GM12878 (cell line): Measurements from ENCODE around the gene RIPPLY3. TPM values are rescaled to one million over a fixed set of nuclear protein-coding genes. Genes with fewer than 3 reads are reported as not detected.

Source experiments
- ATAC-seq: fragments of 200-7000 bp; cut with Tn5 transposase; 3 replicates; pipeline ENCODE4 v1.9.1; 2020; ENCODE audit warnings: mild to moderate bottlenecking, moderate library complexity
- BruUV-seq: library from RNA; stranded (reverse); fragments of 400-500 nt; replicated peaks from 2 replicates; lab custom pipeline; 2021; lab: Mats Ljungman, UMichigan
- CTCF ChIA-PET: fragments of 300-600 bp; sonication (Branson Sonifier 250); formaldehyde crosslinking; extraction: SDS; loops from one replicate; lab custom pipeline; 2021; ENCODE audit warnings: inconsistent platforms; lab: Yijun Ruan, JAX
- POLR2A ChIA-PET: fragments of 350-600 bp; formaldehyde crosslinking; extraction: SDS; loops from one replicate; lab custom pipeline; 2021; ENCODE audit warnings: inconsistent platforms; lab: Charles Lee
- RAD21 ChIA-PET: fragments of 300-600 bp; sonication (Branson Sonifier 250); formaldehyde crosslinking; loops from one replicate; lab custom pipeline; 2023; ENCODE audit warnings: antibody characterized with exemption; ENCODE audit not compliant: unreplicated experiment; lab: Charles Lee
- SMC1A ChIA-PET: fragments of 300-600 bp; sonication (Branson Sonifier 250); formaldehyde crosslinking; loops from one replicate; lab custom pipeline; 2023; ENCODE audit not compliant: unreplicated experiment, uncharacterized antibody; lab: Charles Lee
- DNase-seq: peaks from one replicate; pipeline ENCODE4 v3.0.0-alpha.2; 2011; ENCODE audit warnings: low read depth, low spot score
- FAIRE-seq: peaks from 3 replicates; lab custom pipeline; 2011; peaks lifted over from hg19 to GRCh38; lab: Jason Lieb, UNC
- H2AFZ ChIP-seq: 2 replicates; pipeline ENCODE4 v1.6.0; 2011; ENCODE audit warnings: low read depth, low read length, control low read depth; ENCODE audit not compliant: control insufficient read depth
- H3K27ac ChIP-seq: 2 replicates; pipeline ENCODE4 v1.5.1; 2011; ENCODE audit warnings: control low read depth; ENCODE audit not compliant: control insufficient read depth, insufficient read depth
- H3K27me3 ChIP-seq, 2 experiments: replicated peaks in 1 of 2; 2 replicates each; pipeline versions ENCODE4 v1.6.0 to v1.6.1; 2011; ENCODE audit warnings: low read length in 1 of 2; ENCODE audit not compliant: control insufficient read depth in 2 of 2, insufficient read depth in 2 of 2
- H3K36me3 ChIP-seq, 2 experiments: 2 replicates each; pipeline ENCODE4 v1.5.1; 2011; ENCODE audit warnings: low read length in 1 of 2; ENCODE audit not compliant: control insufficient read depth in 2 of 2, insufficient read depth in 2 of 2
- H3K4me1 ChIP-seq: 2 replicates; pipeline ENCODE4 v1.6.1; 2011; ENCODE audit warnings: mild to moderate bottlenecking, low read length, moderate library complexity, mixed read lengths; ENCODE audit not compliant: control insufficient read depth, insufficient read depth
- H3K4me2 ChIP-seq: 2 replicates; pipeline ENCODE4 v1.6.0; 2011; ENCODE audit warnings: control low read depth; ENCODE audit not compliant: control insufficient read depth, insufficient read depth
- H3K4me3 ChIP-seq: fragments of 200-600 bp; sonication (generic); 2 replicates; pipeline ENCODE4 v1.5.1; 2016
- H3K79me2 ChIP-seq: 2 replicates; pipeline ENCODE4 v1.6.0; 2011; ENCODE audit warnings: low read length; ENCODE audit not compliant: control insufficient read depth, insufficient read depth
- H3K9ac ChIP-seq: 2 replicates; pipeline ENCODE4 v1.8.0; 2011; ENCODE audit warnings: low read length, control low read depth, mixed read lengths; ENCODE audit not compliant: control insufficient read depth, insufficient read depth
- H3K9me3 ChIP-seq: replicated peaks from 3 replicates; pipeline ENCODE4 v1.5.1; 2011; ENCODE audit warnings: mild to moderate bottlenecking, low read length; ENCODE audit not compliant: control insufficient read depth, insufficient read depth
- H4K20me1 ChIP-seq: 2 replicates; pipeline ENCODE4 v1.6.0; 2011; ENCODE audit not compliant: control insufficient read depth, insufficient read depth
- ASH2L ChIP-seq: fragments of 300-600, 200-600 bp; sonication (generic); IDR thresholded peaks from 2 replicates; pipeline ENCODE4 v1.6.1; 2017; ENCODE audit warnings: low read depth, mild to moderate bottlenecking, borderline replicate concordance
- BHLHE40 ChIP-seq, 2 experiments: fragments of 450-650 bp in 1 of 2; IDR thresholded peaks; 2 replicates each; pipeline ENCODE4 v1.6.1; 2011 to 2017; ENCODE audit warnings: low read depth in 2 of 2, borderline replicate concordance in 1 of 2, improper control_type of control experiment in 1 of 2, low read length in 1 of 2, mild to moderate bottlenecking in 1 of 2
- CEBPB ChIP-seq, 2 experiments: fragments of 150-350 bp in 1 of 2; IDR thresholded peaks; 2 replicates each; pipeline ENCODE4 v1.6.1; 2012 to 2014; ENCODE audit warnings: low read depth in 2 of 2, low read length in 2 of 2, borderline replicate concordance in 1 of 2, inconsistent platforms in 1 of 2
- GABPA ChIP-seq: IDR thresholded peaks from 2 replicates; pipeline ENCODE4 v1.6.1; 2014; ENCODE audit warnings: antibody characterized with exemption, low read depth, mild to moderate bottlenecking, inconsistent platforms
- JUNB ChIP-seq: IDR thresholded peaks from 2 replicates; pipeline ENCODE4 v1.6.1; 2016; ENCODE audit warnings: antibody characterized with exemption, mild to moderate bottlenecking
- NR2C1 ChIP-seq: fragments of 450-650 bp; IDR thresholded peaks from 2 replicates; pipeline ENCODE4 v1.6.1; 2017; ENCODE audit warnings: antibody characterized with exemption, mild to moderate bottlenecking, moderate library complexity
- RAD21 ChIP-seq: IDR thresholded peaks from 2 replicates; pipeline ENCODE4 v1.6.1; 2011; ENCODE audit warnings: mild to moderate bottlenecking, low read depth, low read length, moderate library complexity; ENCODE audit not compliant: insufficient read depth
- RCOR1 ChIP-seq: conservative IDR thresholded peaks from 2 replicates; pipeline ENCODE4 v1.6.1; 2012; ENCODE audit warnings: low read depth, low read length, improper control_type of control experiment
- RUNX3 ChIP-seq: IDR thresholded peaks from 2 replicates; pipeline ENCODE4 v1.6.1; 2012; ENCODE audit warnings: low read length, inconsistent platforms
- WRNIP1 ChIP-seq: IDR thresholded peaks from 2 replicates; pipeline ENCODE4 v1.6.1; 2011; ENCODE audit warnings: low read depth, low read length, improper control_type of control experiment, borderline replicate concordance
- ZNF207 ChIP-seq: fragments of 450-650 bp; IDR thresholded peaks from 2 replicates; pipeline ENCODE4 v1.6.1; 2014; ENCODE audit warnings: antibody characterized with exemption, mild to moderate bottlenecking, borderline replicate concordance
- ZNF622 ChIP-seq: fragments of 450-650 bp; IDR thresholded peaks from 2 replicates; pipeline ENCODE4 v1.6.1; 2017; ENCODE audit warnings: mild to moderate bottlenecking, inconsistent platforms
- WGBS: methylation state at CpG from one replicate; pipeline ENCODE4 v1.1.6; 2016; ENCODE audit warnings: low lambda C conversion rate; ENCODE audit not compliant: insufficient replicate concordance, insufficient coverage; ENCODE audit errors: missing lambda C conversion rate; 5-methylcytosine and 5-hydroxymethylcytosine counted together
- in situ Hi-C: fragments of 300-500 bp; cut with MboI; formaldehyde crosslinking; loops from 9 replicates; pipeline ENCODE4 v1.14.3; 2018; ENCODE audit warnings: mixed read lengths
- intact Hi-C: fragments of 100-400 bp; cut with micrococcal nuclease; formaldehyde crosslinking; loops from one replicate; pipeline ENCODE4 v1.14.2; 2022; ENCODE audit not compliant: unreplicated experiment
- polyA plus RNA-seq, 11 experiments: library from polyadenylated mRNA; depleted of rRNA in 4 of 11; unstranded in 6 of 11; stranded (reverse) in 5 of 11; fragments of >200 nt; fragmentation: Nextera tagmentation in 4 of 11; fragmentation: Illumina TruSeq in 1 of 11; extraction: Ambion mirVana in 4 of 11; extraction: Trizol in 1 of 11; gene quantifications; 1 replicate in 1 of 11; 2 replicates in 10 of 11; pipeline versions ENCODE4 v1.2.1 to v1.2.3, GENCODE V29; 2011 to 2016; ENCODE audit warnings: inconsistent platforms in 2 of 11, missing spikeins in 2 of 11, low read depth in 1 of 11
- total RNA-seq, 4 experiments: library from RNA; depleted of rRNA in 3 of 4; stranded (reverse); fragments of >200 nt in 3 of 4; fragmentation: Illumina TruSeq in 1 of 4; extraction: Trizol in 1 of 4; gene quantifications; 2 replicates each; pipeline versions ENCODE4 v1.2.1 to v1.2.3, GENCODE V29; 2013 to 2021
- TF ChIP-seq, protein P1 (sequence below): fragments of 450-650 bp; IDR thresholded peaks from 2 replicates; pipeline ENCODE4 v1.6.1; 2016; ENCODE audit warnings: mild to moderate bottlenecking
- TF ChIP-seq, protein P2 (sequence below): IDR thresholded peaks from 2 replicates; pipeline ENCODE4 v1.6.1; 2012; ENCODE audit warnings: low read depth, low read length, improper control_type of control experiment
- TF ChIP-seq, protein P3 (sequence below): IDR thresholded peaks from 2 replicates; pipeline ENCODE4 v1.6.1; 2011; ENCODE audit warnings: borderline replicate concordance, low read depth, mild to moderate bottlenecking, moderate library complexity, low read length; ENCODE audit not compliant: insufficient read depth, poor library complexity, severe bottlenecking
- TF ChIP-seq, protein P4 (sequence below): fragments of 450-650 bp; IDR thresholded peaks from 2 replicates; pipeline ENCODE4 v1.6.1; 2017; ENCODE audit warnings: antibody characterized with exemption, mild to moderate bottlenecking, moderate library complexity

Gene RIPPLY3
- total and polyA plus RNA-seq, 10 of the 15 experiments (the other 5 are each of a cell fraction or from before 2014, with no cell fraction given), result not detected

DNA sequence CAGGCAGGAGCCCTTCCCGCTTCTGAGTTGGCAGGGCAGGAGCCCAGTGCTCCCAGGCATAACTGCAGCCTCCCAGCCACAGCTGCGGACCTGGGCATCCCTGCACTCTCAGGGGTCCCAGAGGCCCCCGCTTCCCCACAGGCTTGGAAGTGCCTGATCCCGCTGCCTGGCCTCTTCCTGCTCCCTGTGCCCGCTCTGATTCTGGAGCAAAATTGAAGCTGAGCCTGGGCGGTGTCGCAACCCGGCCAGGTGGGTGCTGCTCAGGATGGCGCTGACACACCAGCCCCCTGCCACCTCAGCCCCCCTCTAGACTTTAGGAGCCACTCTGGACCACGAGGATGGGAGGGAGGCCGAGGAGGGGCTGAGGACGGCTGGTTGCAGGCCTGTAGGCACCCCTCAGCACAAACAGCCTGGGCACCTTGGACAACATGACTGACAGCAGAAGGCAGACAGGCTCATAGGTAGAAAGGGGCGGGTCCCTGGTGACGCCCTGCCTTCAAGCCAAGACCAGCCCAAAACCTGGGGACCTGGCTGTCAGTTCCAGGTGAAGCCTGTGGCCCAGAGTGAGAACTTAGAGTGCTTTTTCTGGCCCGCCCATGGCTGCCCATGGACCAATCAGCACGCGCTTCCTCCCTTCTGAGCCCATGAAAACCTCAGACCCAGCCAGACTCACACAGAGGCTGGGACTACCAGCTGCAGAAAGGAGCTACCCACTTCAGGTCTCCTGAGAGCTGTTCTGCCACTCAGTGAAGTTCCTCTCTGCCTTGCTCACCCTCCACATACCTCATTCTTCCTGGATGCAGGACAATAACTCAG lies 47.3 kb upstream of the RIPPLY3 start:
- ATAC-seq, result no peak
- FAIRE-seq, result no peak
- H3K4me3 ChIP-seq, result no peak overlapping the region
- POLR2A ChIA-PET, result interaction anchor here (0.5 kb wide), 1 partner anchor 521 kb away, joined by 3 read pairs; no protein-coding TSS in a partner anchor
- 94% methylated on average over 17 of the region's 17 CpGs for WGBS
- no peak for DNase-seq
- RAD21 ChIA-PET, result no interaction called here
- CTCF ChIA-PET, result interaction anchor here (1.3 kb wide), 1 partner anchor 17 kb away, joined by 3 read pairs; no protein-coding TSS in a partner anchor
- H4K20me1 ChIP-seq, result no peaks in the 10 kb centered on the region
- no peaks in the 10 kb centered on the region for H3K36me3 ChIP-seq
- no peaks in the 10 kb centered on the region for H3K9me3 ChIP-seq
- H3K27ac ChIP-seq, result no peak overlapping the region
- H3K9ac ChIP-seq, result no peak overlapping the region
- H3K79me2 ChIP-seq, result no peaks in the 10 kb centered on the region
- H3K4me1 ChIP-seq, result no peaks in the 10 kb centered on the region
- intact Hi-C loops (no loop called here), in situ Hi-C loops (no loop called here)
- H3K27me3 ChIP-seq, result no peaks in the 10 kb centered on the region
- no TSS peak for BruUV-seq
- SMC1A ChIA-PET, result no interaction called here
- H2AFZ ChIP-seq, result no peak overlapping the region
- H3K4me2 ChIP-seq, result no peak overlapping the region
- TF ChIP-seq GABPA (no peak), RUNX3 (no peak), WRNIP1 (no peak), NR2C1 (no peak), RAD21 (no peak), ZNF622 (no peak), ZNF207 (no peak), ASH2L (no peak), RCOR1 (no peak), BHLHE40 (IDR thresholded peaks at IDR 0.05; ENCODE audit: borderline replicate concordance in 1 of 2, low read depth in 2 of 2, low read length in 1 of 2) (no peak), CEBPB (IDR thresholded peaks at IDR 0.05; ENCODE audit: borderline replicate concordance in 1 of 2, low read depth in 2 of 2, low read length in 2 of 2) (no peak), JUNB (no peak)
- TF ChIP-seq, protein P1, sequence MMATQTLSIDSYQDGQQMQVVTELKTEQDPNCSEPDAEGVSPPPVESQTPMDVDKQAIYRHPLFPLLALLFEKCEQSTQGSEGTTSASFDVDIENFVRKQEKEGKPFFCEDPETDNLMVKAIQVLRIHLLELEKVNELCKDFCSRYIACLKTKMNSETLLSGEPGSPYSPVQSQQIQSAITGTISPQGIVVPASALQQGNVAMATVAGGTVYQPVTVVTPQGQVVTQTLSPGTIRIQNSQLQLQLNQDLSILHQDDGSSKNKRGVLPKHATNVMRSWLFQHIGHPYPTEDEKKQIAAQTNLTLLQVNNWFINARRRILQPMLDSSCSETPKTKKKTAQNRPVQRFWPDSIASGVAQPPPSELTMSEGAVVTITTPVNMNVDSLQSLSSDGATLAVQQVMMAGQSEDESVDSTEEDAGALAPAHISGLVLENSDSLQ, result no peak
- TF ChIP-seq, protein P2, sequence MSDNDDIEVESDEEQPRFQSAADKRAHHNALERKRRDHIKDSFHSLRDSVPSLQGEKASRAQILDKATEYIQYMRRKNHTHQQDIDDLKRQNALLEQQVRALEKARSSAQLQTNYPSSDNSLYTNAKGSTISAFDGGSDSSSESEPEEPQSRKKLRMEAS, result no peak
- TF ChIP-seq, protein P3, sequence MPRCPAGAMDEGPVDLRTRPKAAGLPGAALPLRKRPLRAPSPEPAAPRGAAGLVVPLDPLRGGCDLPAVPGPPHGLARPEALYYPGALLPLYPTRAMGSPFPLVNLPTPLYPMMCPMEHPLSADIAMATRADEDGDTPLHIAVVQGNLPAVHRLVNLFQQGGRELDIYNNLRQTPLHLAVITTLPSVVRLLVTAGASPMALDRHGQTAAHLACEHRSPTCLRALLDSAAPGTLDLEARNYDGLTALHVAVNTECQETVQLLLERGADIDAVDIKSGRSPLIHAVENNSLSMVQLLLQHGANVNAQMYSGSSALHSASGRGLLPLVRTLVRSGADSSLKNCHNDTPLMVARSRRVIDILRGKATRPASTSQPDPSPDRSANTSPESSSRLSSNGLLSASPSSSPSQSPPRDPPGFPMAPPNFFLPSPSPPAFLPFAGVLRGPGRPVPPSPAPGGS, result no peak
- TF ChIP-seq, protein P4, sequence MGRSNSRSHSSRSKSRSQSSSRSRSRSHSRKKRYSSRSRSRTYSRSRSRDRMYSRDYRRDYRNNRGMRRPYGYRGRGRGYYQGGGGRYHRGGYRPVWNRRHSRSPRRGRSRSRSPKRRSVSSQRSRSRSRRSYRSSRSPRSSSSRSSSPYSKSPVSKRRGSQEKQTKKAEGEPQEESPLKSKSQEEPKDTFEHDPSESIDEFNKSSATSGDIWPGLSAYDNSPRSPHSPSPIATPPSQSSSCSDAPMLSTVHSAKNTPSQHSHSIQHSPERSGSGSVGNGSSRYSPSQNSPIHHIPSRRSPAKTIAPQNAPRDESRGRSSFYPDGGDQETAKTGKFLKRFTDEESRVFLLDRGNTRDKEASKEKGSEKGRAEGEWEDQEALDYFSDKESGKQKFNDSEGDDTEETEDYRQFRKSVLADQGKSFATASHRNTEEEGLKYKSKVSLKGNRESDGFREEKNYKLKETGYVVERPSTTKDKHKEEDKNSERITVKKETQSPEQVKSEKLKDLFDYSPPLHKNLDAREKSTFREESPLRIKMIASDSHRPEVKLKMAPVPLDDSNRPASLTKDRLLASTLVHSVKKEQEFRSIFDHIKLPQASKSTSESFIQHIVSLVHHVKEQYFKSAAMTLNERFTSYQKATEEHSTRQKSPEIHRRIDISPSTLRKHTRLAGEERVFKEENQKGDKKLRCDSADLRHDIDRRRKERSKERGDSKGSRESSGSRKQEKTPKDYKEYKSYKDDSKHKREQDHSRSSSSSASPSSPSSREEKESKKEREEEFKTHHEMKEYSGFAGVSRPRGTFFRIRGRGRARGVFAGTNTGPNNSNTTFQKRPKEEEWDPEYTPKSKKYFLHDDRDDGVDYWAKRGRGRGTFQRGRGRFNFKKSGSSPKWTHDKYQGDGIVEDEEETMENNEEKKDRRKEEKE, result no peak
